ENCODE results near the gene DLD. TPM values are rescaled to one million over a fixed set of nuclear protein-coding genes. Genes with fewer than 3 reads are reported as not detected.
A peak's percentile ranks its signal among the peaks of the same experiment; 100 is the strongest.

DLD gene
- 90.9 TPM for polyA plus RNA-seq (2013, experiment 1 of 2)
- polyA plus RNA-seq (2013, experiment 2 of 2), result 91.1 TPM

GRCh38 chr7:107890962-107891635 is at the start of gene DLD:
Gene DLD (plus strand): TSS chr7:107891183. CDS start chr7:107891251, 68 bp downstream.
- peaks cover 0 to 33% of the 10 kb centered on the region in 2 experiments for H3K36me3 ChIP-seq (ENCODE audit: control insufficient read depth in 1 of 2, insufficient read depth in 2 of 2, low read depth in 1 of 2, low read length in 2 of 2)
- H2BK120ac ChIP-seq (ENCODE audit: low read depth, low read length), result peak within 1 kb of the TSS; percentile 11
- H2BK5ac ChIP-seq (ENCODE audit: low read depth, low read length, poor library complexity, severe bottlenecking), result no peak within 1 kb of the TSS
- peak within 1 kb of the TSS in 1 of 2 experiments; percentile 50 for H3K23ac ChIP-seq (ENCODE audit: low read length in 2 of 2)
- H2AK5ac ChIP-seq (ENCODE audit: low read length, severe bottlenecking), result no peak within 1 kb of the TSS
- H3K4ac ChIP-seq (ENCODE audit: low read depth in 1 of 2, low read length in 2 of 2), result peak within 1 kb of the TSS in 1 of 2 experiments; percentile 90
- H2BK12ac ChIP-seq (ENCODE audit: low read length in 2 of 2), result peak within 1 kb of the TSS in 1 of 2 experiments; percentile 17
- peak within 1 kb of the TSS; percentile 92 to 94 for H3K18ac ChIP-seq (ENCODE audit: low read depth in 1 of 2, low read length in 2 of 2)
- WGBS, result under 1% methylated on average over 51 of the region's 55 CpGs
- peak within 1 kb of the TSS; percentile 95 for H2BK15ac ChIP-seq (ENCODE audit: low read depth, poor library complexity, severe bottlenecking)
- H3K9me3 ChIP-seq (ENCODE audit: control insufficient read depth, low read length), result no peaks in the 10 kb centered on the region
- H4K8ac ChIP-seq (ENCODE audit: low read length), result peak within 1 kb of the TSS; percentile 92
- H2AFZ ChIP-seq (ENCODE audit: low read depth, low read length), result peak within 1 kb of the TSS; percentile 87
- DNase-seq, result peak; percentile 93
- peak within 1 kb of the TSS; percentile 79 to 90 for H3K4me3 ChIP-seq (ENCODE audit: insufficient read depth in 1 of 2, low read depth in 1 of 2, low read length in 2 of 2)
- H3K9ac ChIP-seq (ENCODE audit: low read length), result peak within 1 kb of the TSS; percentile 95
- H3K4me1 ChIP-seq (ENCODE audit: control insufficient read depth, insufficient read depth, low read depth, low read length), result peaks cover 10% of the 10 kb centered on the region
- H3K14ac ChIP-seq (ENCODE audit: low read length in 2 of 2), result peak within 1 kb of the TSS in 1 of 2 experiments; percentile 97
- H4K91ac ChIP-seq (ENCODE audit: low read length), result peak within 1 kb of the TSS; percentile 95
- H3K27me3 ChIP-seq (ENCODE audit: control insufficient read depth in 1 of 2, insufficient read depth in 1 of 2, low read length in 2 of 2), result peaks cover 0 to 2% of the 10 kb centered on the region in 2 experiments
- peak within 1 kb of the TSS; percentile 78 for H3K27ac ChIP-seq (ENCODE audit: low read length, poor library complexity, severe bottlenecking)
- H3K79me1 ChIP-seq (replicated peaks; ENCODE audit: low read length, poor library complexity, severe bottlenecking), result peaks cover 2% of the 10 kb centered on the region
- H3K4me2 ChIP-seq (ENCODE audit: low read length, poor library complexity, severe bottlenecking), result peak within 1 kb of the TSS; percentile 94

GRCh38 chr7:107842213-107842612 is 48.8 kb upstream of the DLD start:
- Histone ChIP-seq H2BK12ac (ENCODE audit: low read length in 2 of 2) (no peak overlapping the region), H2BK5ac (ENCODE audit: low read depth, low read length, poor library complexity, severe bottlenecking) (no peak overlapping the region), H2AFZ (ENCODE audit: low read depth, low read length) (no peak overlapping the region), H4K8ac (ENCODE audit: low read length) (no peak overlapping the region), H2BK15ac (ENCODE audit: low read depth, poor library complexity, severe bottlenecking) (no peak overlapping the region), H3K4me3 (ENCODE audit: insufficient read depth in 1 of 2, low read depth in 1 of 2, low read length in 2 of 2) (no peak overlapping the region), H3K4ac (ENCODE audit: low read depth in 1 of 2, low read length in 2 of 2) (no peak overlapping the region), H3K36me3 (ENCODE audit: control insufficient read depth in 1 of 2, insufficient read depth in 2 of 2, low read depth in 1 of 2, low read length in 2 of 2) (no peaks in the 10 kb centered on the region), H3K14ac (ENCODE audit: low read length in 2 of 2) (no peak overlapping the region), H3K23ac (ENCODE audit: low read length in 2 of 2) (no peak overlapping the region), H3K18ac (ENCODE audit: low read depth in 1 of 2, low read length in 2 of 2) (no peak overlapping the region), H3K4me2 (ENCODE audit: low read length, poor library complexity, severe bottlenecking) (no peak overlapping the region), H3K27me3 (ENCODE audit: control insufficient read depth in 1 of 2, insufficient read depth in 1 of 2, low read length in 2 of 2) (peaks cover 7 to 13% of the 10 kb centered on the region in 2 experiments), H2AK5ac (ENCODE audit: low read length, severe bottlenecking) (no peak overlapping the region), H4K91ac (ENCODE audit: low read length) (no peak overlapping the region), H3K9ac (ENCODE audit: low read length) (no peak overlapping the region), H2BK120ac (ENCODE audit: low read depth, low read length) (no peak overlapping the region), H3K4me1 (ENCODE audit: control insufficient read depth, insufficient read depth, low read depth, low read length) (no peaks in the 10 kb centered on the region), H3K27ac (ENCODE audit: low read length, poor library complexity, severe bottlenecking) (no peak overlapping the region), H3K79me1 (replicated peaks; ENCODE audit: low read length, poor library complexity, severe bottlenecking) (no peaks in the 10 kb centered on the region), H3K9me3 (ENCODE audit: control insufficient read depth, low read length) (no peaks in the 10 kb centered on the region)
- no CpG with 5 or more reads among the region's 3 CpGs for WGBS
- DNase-seq, result no peak

- Histone ChIP-seq H3K27ac (ENCODE audit: low read length, poor library complexity, severe bottlenecking) (no peak overlapping the region), H2BK120ac (ENCODE audit: low read depth, low read length) (no peak overlapping the region), H2AK5ac (ENCODE audit: low read length, severe bottlenecking) (no peak overlapping the region), H3K18ac (ENCODE audit: low read depth in 1 of 2, low read length in 2 of 2) (peak overlapping the region in 1 of 2 experiments; percentile 57), H2BK15ac (ENCODE audit: low read depth, poor library complexity, severe bottlenecking) (no peak overlapping the region), H3K4ac (ENCODE audit: low read depth in 1 of 2, low read length in 2 of 2) (no peak overlapping the region), H3K4me2 (ENCODE audit: low read length, poor library complexity, severe bottlenecking) (no peak overlapping the region), H4K91ac (ENCODE audit: low read length) (no peak overlapping the region), H3K23ac (ENCODE audit: low read length in 2 of 2) (peak overlapping the region in 1 of 2 experiments; percentile 59), H3K9ac (ENCODE audit: low read length) (no peak overlapping the region), H4K8ac (ENCODE audit: low read length) (no peak overlapping the region), H3K36me3 (ENCODE audit: control insufficient read depth in 1 of 2, insufficient read depth in 2 of 2, low read depth in 1 of 2, low read length in 2 of 2) (no peaks in the 10 kb centered on the region), H3K9me3 (ENCODE audit: control insufficient read depth, low read length) (no peaks in the 10 kb centered on the region), H3K4me1 (ENCODE audit: control insufficient read depth, insufficient read depth, low read depth, low read length) (no peaks in the 10 kb centered on the region), H2BK5ac (ENCODE audit: low read depth, low read length, poor library complexity, severe bottlenecking) (no peak overlapping the region), H3K4me3 (ENCODE audit: insufficient read depth in 1 of 2, low read depth in 1 of 2, low read length in 2 of 2) (no peak overlapping the region), H3K79me1 (replicated peaks; ENCODE audit: low read length, poor library complexity, severe bottlenecking) (no peaks in the 10 kb centered on the region), H3K27me3 (ENCODE audit: control insufficient read depth in 1 of 2, insufficient read depth in 1 of 2, low read length in 2 of 2) (peaks cover 4% of the 10 kb centered on the region in 2 experiments), H3K14ac (ENCODE audit: low read length in 2 of 2) (peak overlapping the region in 1 of 2 experiments; percentile 86), H2BK12ac (ENCODE audit: low read length in 2 of 2) (no peak overlapping the region), H2AFZ (ENCODE audit: low read depth, low read length) (no peak overlapping the region)
- WGBS, result 97% methylated on average over 15 of the region's 16 CpGs
- DNase-seq, result no peak
These were observed 47.8 kb upstream of the DLD start for GRCh38 chr7:107843184-107843583.

- no peak for DNase-seq
- H3K27ac ChIP-seq (ENCODE audit: low read length, poor library complexity, severe bottlenecking), result no peak overlapping the region
These were observed 44.7 kb upstream of the DLD start for GRCh38 chr7:107846324-107846723.

More at GRCh38 chr7:107846324-107846723, 44.7 kb upstream of the DLD start:
- Histone ChIP-seq H2AFZ (ENCODE audit: low read depth, low read length) (no peak overlapping the region), H2AK5ac (ENCODE audit: low read length, severe bottlenecking) (no peak overlapping the region), H3K27me3 (ENCODE audit: control insufficient read depth in 1 of 2, insufficient read depth in 1 of 2, low read length in 2 of 2) (no peaks in the 10 kb centered on the region), H2BK120ac (ENCODE audit: low read depth, low read length) (no peak overlapping the region), H3K4me3 (ENCODE audit: insufficient read depth in 1 of 2, low read depth in 1 of 2, low read length in 2 of 2) (no peak overlapping the region), H3K79me1 (replicated peaks; ENCODE audit: low read length, poor library complexity, severe bottlenecking) (no peaks in the 10 kb centered on the region), H4K91ac (ENCODE audit: low read length) (no peak overlapping the region), H3K4me1 (ENCODE audit: control insufficient read depth, insufficient read depth, low read depth, low read length) (no peaks in the 10 kb centered on the region), H3K4me2 (ENCODE audit: low read length, poor library complexity, severe bottlenecking) (no peak overlapping the region), H4K8ac (ENCODE audit: low read length) (no peak overlapping the region), H3K36me3 (ENCODE audit: control insufficient read depth in 1 of 2, insufficient read depth in 2 of 2, low read depth in 1 of 2, low read length in 2 of 2) (no peaks in the 10 kb centered on the region), H3K23ac (ENCODE audit: low read length in 2 of 2) (no peak overlapping the region), H2BK12ac (ENCODE audit: low read length in 2 of 2) (no peak overlapping the region), H3K9ac (ENCODE audit: low read length) (no peak overlapping the region), H3K4ac (ENCODE audit: low read depth in 1 of 2, low read length in 2 of 2) (no peak overlapping the region), H3K14ac (ENCODE audit: low read length in 2 of 2) (no peak overlapping the region), H2BK5ac (ENCODE audit: low read depth, low read length, poor library complexity, severe bottlenecking) (no peak overlapping the region), H2BK15ac (ENCODE audit: low read depth, poor library complexity, severe bottlenecking) (no peak overlapping the region), H3K9me3 (ENCODE audit: control insufficient read depth, low read length) (no peaks in the 10 kb centered on the region), H3K18ac (ENCODE audit: low read depth in 1 of 2, low read length in 2 of 2) (no peak overlapping the region)

All from mesenchymal stem cell (in vitro differentiated cells and primary cell).